ENCODE results near the gene LAMA5.

GRCh38 chr20:62368392-62368975 is 1.4 kb upstream of the LAMA5 start:
- TF ChIP-seq CTCF (IDR thresholded peaks at IDR 0.05): no peak
- TF ChIP-seq EP300 (IDR thresholded peaks at IDR 0.05): no peak
